ENCODE data around the gene NINL. TPM values are rescaled to one million over a fixed set of nuclear protein-coding genes. Genes with fewer than 3 reads are reported as not detected.
A peak's percentile ranks its signal among the peaks of the same experiment; 100 is the strongest.

The NINL gene
- total and polyA plus RNA-seq, 2 experiments from 2014 or later: 26.4 to 61.3 TPM

GRCh38 chr20:25487306-25487705 is 98.0 kb downstream of the NINL start:
- Histone ChIP-seq H3K27me3 (no peaks in the 10 kb centered on the region), H3K36me3 (peaks cover 19% of the 10 kb centered on the region), H3K4me1 (ENCODE audit: low read depth) (no peaks in the 10 kb centered on the region), H3K9me3 (ENCODE audit: low read depth) (no peaks in the 10 kb centered on the region), H3K4me3 (no peak overlapping the region), H3K27ac (no peak overlapping the region)
- TF ChIP-seq CTCF (IDR thresholded peaks at IDR 0.05; ENCODE audit: low read depth, low read length): no peak
- no peak for DNase-seq (ENCODE audit: low read depth in 1 of 2, low spot score in 1 of 2)

GRCh38 chr20:25486377-25486776 is 99.0 kb downstream of the NINL start:
- no peak overlapping the region for H3K4me3 ChIP-seq
- peaks cover 24% of the 10 kb centered on the region for H3K36me3 ChIP-seq
- DNase-seq (ENCODE audit: low read depth in 1 of 2, low spot score in 1 of 2): peak in 1 of 2 donors; percentile 65
- no peaks in the 10 kb centered on the region for H3K27me3 ChIP-seq
- TF ChIP-seq CTCF (IDR thresholded peaks at IDR 0.05; ENCODE audit: low read depth, low read length): no peak
- H3K4me1 ChIP-seq (ENCODE audit: low read depth): no peaks in the 10 kb centered on the region
- no peaks in the 10 kb centered on the region for H3K9me3 ChIP-seq (ENCODE audit: low read depth)
- H3K27ac ChIP-seq: peak overlapping the region; percentile 36

GRCh38 chr20:25485872-25486271 is 99.5 kb downstream of the NINL start:
- Histone ChIP-seq H3K4me1 (ENCODE audit: low read depth) (no peaks in the 10 kb centered on the region), H3K4me3 (no peak overlapping the region), H3K36me3 (peaks cover 26% of the 10 kb centered on the region), H3K27me3 (no peaks in the 10 kb centered on the region), H3K9me3 (ENCODE audit: low read depth) (no peaks in the 10 kb centered on the region), H3K27ac (no peak overlapping the region)
- no peak for TF ChIP-seq CTCF (IDR thresholded peaks at IDR 0.05; ENCODE audit: low read depth, low read length)
- DNase-seq (ENCODE audit: low read depth in 1 of 2, low spot score in 1 of 2): no peak

GRCh38 chr20:25484911-25485511 is 100.3 kb downstream of the NINL start:
- H3K36me3 ChIP-seq: peaks cover 29% of the 10 kb centered on the region
- H3K27me3 ChIP-seq: no peaks in the 10 kb centered on the region
- peak in 1 of 2 donors; percentile 30 for DNase-seq (ENCODE audit: low read depth in 1 of 2, low spot score in 1 of 2)
- H3K27ac ChIP-seq: no peak overlapping the region
- no peaks in the 10 kb centered on the region for H3K9me3 ChIP-seq (ENCODE audit: low read depth)
- TF ChIP-seq CTCF (IDR thresholded peaks at IDR 0.05; ENCODE audit: low read depth, low read length): no peak
- no peak overlapping the region for H3K4me3 ChIP-seq
- H3K4me1 ChIP-seq (ENCODE audit: low read depth): no peaks in the 10 kb centered on the region

GRCh38 chr20:25484224-25484846 is 101.0 kb downstream of the NINL start:
- no peak for TF ChIP-seq CTCF (IDR thresholded peaks at IDR 0.05; ENCODE audit: low read depth, low read length)
- Histone ChIP-seq H3K27ac (no peak overlapping the region), H3K4me3 (no peak overlapping the region), H3K4me1 (ENCODE audit: low read depth) (no peaks in the 10 kb centered on the region), H3K9me3 (ENCODE audit: low read depth) (no peaks in the 10 kb centered on the region), H3K36me3 (peaks cover 31% of the 10 kb centered on the region), H3K27me3 (no peaks in the 10 kb centered on the region)
- DNase-seq (ENCODE audit: low read depth in 1 of 2, low spot score in 1 of 2): no peak
